ENCODE measurements around the gene C19orf25. TPM values are rescaled to one million over a fixed set of nuclear protein-coding genes. Genes with fewer than 3 reads are reported as not detected.

The C19orf25 gene
- total and polyA plus RNA-seq, 2 donors (not counting 1 experiment from before 2014, with no cell fraction given): 11.2 to 24.8 TPM

GRCh38 chr19:1438035-1438932 lies 40.7 kb downstream of the C19orf25 start, which contains the start of gene RPS15:
TSS of gene RPS15 (plus strand) at chr19:1438396. CDS start at chr19:1438426, 30 bp downstream.
- Histone ChIP-seq H3K9ac (ENCODE audit: insufficient read depth, low read length) (peak within 1 kb of the TSS; percentile 93), H3K9me3 (ENCODE audit: control insufficient read depth, insufficient read depth, low read depth, low read length) (no peaks in the 10 kb centered on the region), H3K4me1 (ENCODE audit: control insufficient read depth, extremely low read depth, insufficient read depth, low read length) (peaks cover 2% of the 10 kb centered on the region), H3K36me3 (ENCODE audit: control insufficient read depth, insufficient read depth, low read length) (peaks cover 45% of the 10 kb centered on the region), H3K79me2 (ENCODE audit: control insufficient read depth, insufficient read depth, low read length) (peaks cover 33% of the 10 kb centered on the region), H2AFZ (ENCODE audit: low read length) (peak within 1 kb of the TSS; percentile 53), H3K27ac (ENCODE audit: insufficient read depth, low read length) (peak within 1 kb of the TSS; percentile 96), H3K4me3 (replicated peaks in 1 of 4; ENCODE audit: control extremely low read depth in 1 of 4, insufficient read depth in 1 of 4, low read depth in 3 of 4, low read length in 4 of 4) (peak within 1 kb of the TSS; percentile 72 to 96 (median 90)), H4K20me1 (ENCODE audit: control insufficient read depth, extremely low read depth, insufficient read depth, low read length) (no peaks in the 10 kb centered on the region), H3K4me2 (ENCODE audit: extremely low read depth, insufficient read depth, low read length) (peak within 1 kb of the TSS; percentile 88), H3K27me3 (ENCODE audit: control insufficient read depth, insufficient read depth, low read length) (no peaks in the 10 kb centered on the region)
- TF ChIP-seq CTCF (conservative IDR thresholded peaks at IDR 0.05 in 1 of 2, IDR thresholded peaks at IDR 0.05 in 1 of 2; ENCODE audit: low read depth in 1 of 2, low read length in 2 of 2): peak; percentile 73 to 83
- TF ChIP-seq EZH2 (IDR thresholded peaks at IDR 0.05; ENCODE audit: low read length, missing control alignments): no peak
- peak; percentile 91 to 96 for DNase-seq (ENCODE audit: low read depth in 2 of 2)

GRCh38 chr19:1437609-1438008 lies 41.4 kb downstream of the C19orf25 start:
- Histone ChIP-seq H4K20me1 (ENCODE audit: control insufficient read depth, extremely low read depth, insufficient read depth, low read length) (no peaks in the 10 kb centered on the region), H3K4me3 (replicated peaks in 1 of 4; ENCODE audit: control extremely low read depth in 1 of 4, insufficient read depth in 1 of 4, low read depth in 3 of 4, low read length in 4 of 4) (peak overlapping the region in 1 of 4 experiments; percentile 95), H2AFZ (ENCODE audit: low read length) (peak overlapping the region; percentile 53), H3K36me3 (ENCODE audit: control insufficient read depth, insufficient read depth, low read length) (peaks cover 48% of the 10 kb centered on the region), H3K27ac (ENCODE audit: insufficient read depth, low read length) (no peak overlapping the region), H3K79me2 (ENCODE audit: control insufficient read depth, insufficient read depth, low read length) (peaks cover 34% of the 10 kb centered on the region), H3K27me3 (ENCODE audit: control insufficient read depth, insufficient read depth, low read length) (no peaks in the 10 kb centered on the region), H3K9me3 (ENCODE audit: control insufficient read depth, insufficient read depth, low read depth, low read length) (no peaks in the 10 kb centered on the region), H3K9ac (ENCODE audit: insufficient read depth, low read length) (peak overlapping the region; percentile 7), H3K4me1 (ENCODE audit: control insufficient read depth, extremely low read depth, insufficient read depth, low read length) (peaks cover 2% of the 10 kb centered on the region), H3K4me2 (ENCODE audit: extremely low read depth, insufficient read depth, low read length) (peak overlapping the region; percentile 68)
- no peak for TF ChIP-seq EZH2 (IDR thresholded peaks at IDR 0.05; ENCODE audit: low read length, missing control alignments)
- no peak for TF ChIP-seq CTCF (conservative IDR thresholded peaks at IDR 0.05 in 1 of 2, IDR thresholded peaks at IDR 0.05 in 1 of 2; ENCODE audit: low read depth in 1 of 2, low read length in 2 of 2)
- no peak for DNase-seq (ENCODE audit: low read depth in 2 of 2)

- Histone ChIP-seq H3K4me1 (ENCODE audit: control insufficient read depth, extremely low read depth, insufficient read depth, low read length) (peaks cover 2% of the 10 kb centered on the region), H3K27ac (ENCODE audit: insufficient read depth, low read length) (no peak overlapping the region), H3K27me3 (ENCODE audit: control insufficient read depth, insufficient read depth, low read length) (no peaks in the 10 kb centered on the region), H4K20me1 (ENCODE audit: control insufficient read depth, extremely low read depth, insufficient read depth, low read length) (no peaks in the 10 kb centered on the region), H2AFZ (ENCODE audit: low read length) (no peak overlapping the region), H3K9ac (ENCODE audit: insufficient read depth, low read length) (no peak overlapping the region), H3K36me3 (ENCODE audit: control insufficient read depth, insufficient read depth, low read length) (peaks cover 38% of the 10 kb centered on the region), H3K9me3 (ENCODE audit: control insufficient read depth, insufficient read depth, low read depth, low read length) (no peaks in the 10 kb centered on the region), H3K4me2 (ENCODE audit: extremely low read depth, insufficient read depth, low read length) (no peak overlapping the region), H3K79me2 (ENCODE audit: control insufficient read depth, insufficient read depth, low read length) (peaks cover 24% of the 10 kb centered on the region), H3K4me3 (replicated peaks in 1 of 4; ENCODE audit: control extremely low read depth in 1 of 4, insufficient read depth in 1 of 4, low read depth in 3 of 4, low read length in 4 of 4) (no peak overlapping the region)
- no peak for DNase-seq (ENCODE audit: low read depth in 2 of 2)
- TF ChIP-seq CTCF (conservative IDR thresholded peaks at IDR 0.05 in 1 of 2, IDR thresholded peaks at IDR 0.05 in 1 of 2; ENCODE audit: low read depth in 1 of 2, low read length in 2 of 2): no peak
- no peak for TF ChIP-seq EZH2 (IDR thresholded peaks at IDR 0.05; ENCODE audit: low read length, missing control alignments)
Measured at GRCh38 chr19:1435378-1435989, 43.5 kb downstream of the C19orf25 start.
